ENCODE data around the gene WDR31.
A peak's percentile ranks its signal among the peaks of the same experiment; 100 is the strongest.

The WDR31 gene

GRCh38 chr9:113376634-113377567, 36.8 kb upstream of the WDR31 start, which contains the start of gene HDHD3:
Gene HDHD3, minus strand, starts transcription at chr9:113376986. Its CDS starts 2,632 bp downstream, at chr9:113374354.
- CTCF ChIA-PET: interaction anchor here (0.7 to 1.1 kb wide), 2 partner anchors 68 to 728 kb away, joined by 3 to 4 read pairs; no protein-coding TSS in a partner anchor
- Histone ChIP-seq H3K27ac (ENCODE audit: extremely low read depth, low read depth, low read length) (peak within 1 kb of the TSS; percentile 81), H3K4me3 (ENCODE audit: low read depth, low read length) (peak within 1 kb of the TSS; percentile 64), H3K36me3 (ENCODE audit: control insufficient read depth in 2 of 2, insufficient read depth in 1 of 2, low read length in 2 of 2) (peaks cover 0 to 32% of the 10 kb centered on the region in 2 experiments; a peak in 2 of 3 replicates), H3K9me3 (ENCODE audit: control insufficient read depth, insufficient read depth, low read depth, low read length) (no peaks in the 10 kb centered on the region), H3K4me1 (ENCODE audit: control insufficient read depth, insufficient read depth, low read length) (peaks cover 3% of the 10 kb centered on the region; the same call in 1 of the 2 replicates)
- POLR2A ChIA-PET: interaction anchor here (0.6 to 2.0 kb wide), 13 partner anchors 11 to 101 kb away, joined by 3 to 20 read pairs (median 4); partner anchors contain the start of genes ALAD, C9orf43, CDC26 and POLE3
- TF ChIP-seq ZNF548 (tag by site-specific recombination; IDR thresholded peaks at IDR 0.05) (no peak), IKZF3 (tag by site-specific recombination; IDR thresholded peaks at IDR 0.05) (no peak), ZNF335 (tag by site-specific recombination; conservative IDR thresholded peaks at IDR 0.05) (peak; percentile 86), ZNF555 (tag by site-specific recombination; conservative IDR thresholded peaks at IDR 0.05) (no peak), ZNF248 (tag by site-specific recombination; IDR thresholded peaks at IDR 0.05) (no peak), ZNF2 (tag by site-specific recombination; IDR thresholded peaks at IDR 0.05) (0 out of 2 replicates have a peak, but pooled peaks have one; percentile 18), MEIS1 (CRISPR knock-in tag; IDR thresholded peaks at IDR 0.05; ENCODE audit: borderline replicate concordance) (no peak), OSR2 (tag by site-specific recombination; IDR thresholded peaks at IDR 0.05) (no peak), ZSCAN16 (tag by site-specific recombination; IDR thresholded peaks at IDR 0.05) (no peak), ZNF37A (tag by site-specific recombination; IDR thresholded peaks at IDR 0.05) (no peak), ZNF600 (tag by site-specific recombination; IDR thresholded peaks at IDR 0.05) (0 out of 2 replicates have a peak, but pooled peaks have one; percentile 41), ZFHX2 (tag by site-specific recombination; conservative IDR thresholded peaks at IDR 0.05) (peak; percentile 77), ZNF174 (tag by site-specific recombination; IDR thresholded peaks at IDR 0.05) (no peak), ZBTB1 (tag by site-specific recombination; IDR thresholded peaks at IDR 0.05) (no peak), REPIN1 (tag by site-specific recombination; IDR thresholded peaks at IDR 0.05; ENCODE audit: low read depth) (no peak), ZNF426 (tag by site-specific recombination; IDR thresholded peaks at IDR 0.05) (no peak), ZNF843 (tag by site-specific recombination; IDR thresholded peaks at IDR 0.05) (peak; percentile 27; the same call in 1 of the 2 replicates), ZNF311 (tag by site-specific recombination; IDR thresholded peaks at IDR 0.05; ENCODE audit: borderline replicate concordance) (no peak), ZNF530 (tag by site-specific recombination; IDR thresholded peaks at IDR 0.05; ENCODE audit: low read depth) (no peak), ZNF366 (tag by site-specific recombination; conservative IDR thresholded peaks at IDR 0.05) (peak; percentile 72), ZSCAN30 (tag by site-specific recombination; IDR thresholded peaks at IDR 0.05) (no peak), ZNF16 (tag by site-specific recombination; IDR thresholded peaks at IDR 0.05; ENCODE audit: low read depth) (no peak), GLI2 (tag by site-specific recombination; IDR thresholded peaks at IDR 0.05; ENCODE audit: borderline replicate concordance, low read depth) (no peak), ZNF473 (tag by site-specific recombination; IDR thresholded peaks at IDR 0.05) (no peak), MZF1 (tag by site-specific recombination; IDR thresholded peaks at IDR 0.05; ENCODE audit: borderline replicate concordance) (peak; percentile 14; the same call in 1 of the 2 replicates), SCRT2 (tag by site-specific recombination; IDR thresholded peaks at IDR 0.05) (no peak), ZEB2 (tag by site-specific recombination; IDR thresholded peaks at IDR 0.05) (0 out of 2 replicates have a peak, but pooled peaks have one; percentile 16), ZBTB8A (tag by site-specific recombination; IDR thresholded peaks at IDR 0.05) (peak; percentile 89), ZNF184 (tag by site-specific recombination; IDR thresholded peaks at IDR 0.05) (no peak), ATF2 (tag by site-specific recombination; IDR thresholded peaks at IDR 0.05; ENCODE audit: low read depth) (no peak), ZNF76 (tag by site-specific recombination; IDR thresholded peaks at IDR 0.05; ENCODE audit: borderline replicate concordance, low read depth) (peak; percentile 57; the same call in 1 of the 2 replicates), ZNF398 (tag by site-specific recombination; IDR thresholded peaks at IDR 0.05) (peak; percentile 96)

Measured in HEK293 (cell line).